Epithelial cell of proximal tubule (primary cell): ENCODE measurements around the gene TPRX2. TPM values are rescaled to one million over a fixed set of nuclear protein-coding genes. Genes with fewer than 3 reads are reported as not detected.
"Not testable (repeated sequence)": the region's sequence is repeated elsewhere in the genome, so short reads cannot be mapped to it uniquely, and the experiment has no call there.

Experiments used
- DNase-seq: peaks from one replicate; pipeline ENCODE4 v3.0.0-alpha.2; 2011; ENCODE audit warnings: low read depth
- H3K4me3 ChIP-seq: 2 replicates; pipeline ENCODE4 v1.5.1; 2011; ENCODE audit warnings: low read depth, mild to moderate bottlenecking, low read length
- total RNA-seq: library from RNA; depleted of rRNA; stranded (reverse); fragments of >200 nt; gene quantifications from 2 replicates; pipeline ENCODE4 v1.2.3, GENCODE V29; 2015
- TF ChIP-seq, protein P1 (sequence below): conservative IDR thresholded peaks from 2 replicates; pipeline ENCODE4 v1.5.1; 2012; ENCODE audit warnings: low read depth, mild to moderate bottlenecking, low read length

The TPRX2 gene
- total RNA-seq, 1 donor from 2014 or later, result not detected

DNA sequence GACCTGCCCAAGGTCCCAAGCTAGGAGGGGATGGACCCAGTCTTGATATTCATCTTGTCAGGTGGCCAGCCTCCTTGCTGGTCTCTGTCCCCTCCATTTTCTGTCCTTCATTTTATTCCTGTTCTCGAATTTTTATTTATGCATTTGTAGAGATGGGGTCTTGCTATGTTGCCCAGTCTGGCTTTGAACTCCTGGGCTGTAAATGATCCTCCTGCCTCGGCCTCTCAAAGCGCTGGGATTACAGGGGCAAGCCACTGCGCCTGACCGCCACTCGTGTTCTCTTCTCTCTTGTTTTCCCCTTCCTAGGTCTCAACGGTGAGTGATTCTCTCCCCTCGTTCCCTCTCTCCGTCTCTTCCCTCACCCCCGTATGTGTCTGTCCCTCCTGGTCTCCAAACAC lies 10.6 kb upstream of the TPRX2 start:
- no peak for DNase-seq
- TF ChIP-seq, protein P1, sequence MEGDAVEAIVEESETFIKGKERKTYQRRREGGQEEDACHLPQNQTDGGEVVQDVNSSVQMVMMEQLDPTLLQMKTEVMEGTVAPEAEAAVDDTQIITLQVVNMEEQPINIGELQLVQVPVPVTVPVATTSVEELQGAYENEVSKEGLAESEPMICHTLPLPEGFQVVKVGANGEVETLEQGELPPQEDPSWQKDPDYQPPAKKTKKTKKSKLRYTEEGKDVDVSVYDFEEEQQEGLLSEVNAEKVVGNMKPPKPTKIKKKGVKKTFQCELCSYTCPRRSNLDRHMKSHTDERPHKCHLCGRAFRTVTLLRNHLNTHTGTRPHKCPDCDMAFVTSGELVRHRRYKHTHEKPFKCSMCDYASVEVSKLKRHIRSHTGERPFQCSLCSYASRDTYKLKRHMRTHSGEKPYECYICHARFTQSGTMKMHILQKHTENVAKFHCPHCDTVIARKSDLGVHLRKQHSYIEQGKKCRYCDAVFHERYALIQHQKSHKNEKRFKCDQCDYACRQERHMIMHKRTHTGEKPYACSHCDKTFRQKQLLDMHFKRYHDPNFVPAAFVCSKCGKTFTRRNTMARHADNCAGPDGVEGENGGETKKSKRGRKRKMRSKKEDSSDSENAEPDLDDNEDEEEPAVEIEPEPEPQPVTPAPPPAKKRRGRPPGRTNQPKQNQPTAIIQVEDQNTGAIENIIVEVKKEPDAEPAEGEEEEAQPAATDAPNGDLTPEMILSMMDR, result no peak
- no peak overlapping the region for H3K4me3 ChIP-seq

- DNase-seq, result no peak
- no peak overlapping the region for H3K4me3 ChIP-seq
- TF ChIP-seq, protein P1, result peak; percentile 54
Measured at GRCh38 chr19:47848823-47849473, 10.1 kb upstream of the TPRX2 start.

DNA sequence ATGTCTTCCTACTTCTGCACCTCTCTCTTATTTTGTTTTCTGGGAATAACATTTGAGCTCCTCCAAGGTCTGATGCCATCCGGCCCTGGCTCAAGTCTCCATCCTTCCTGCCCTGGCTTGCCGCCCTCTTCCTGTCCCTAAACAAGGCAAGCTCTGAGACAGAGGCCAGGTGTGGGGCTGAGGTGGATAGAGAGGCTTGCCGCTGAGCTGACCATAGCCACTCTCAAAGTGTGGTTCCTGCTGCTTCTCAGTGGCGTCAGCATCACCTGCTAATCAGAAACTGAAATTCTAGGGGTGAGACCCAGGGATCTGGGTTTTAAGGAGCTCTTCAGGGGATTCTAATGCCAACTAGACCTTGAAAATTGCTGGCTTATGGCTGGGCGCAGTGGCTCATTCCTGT lies 6.0 kb upstream of the TPRX2 start:
- DNase-seq, result no peak
- no peak overlapping the region for H3K4me3 ChIP-seq
- TF ChIP-seq, protein P1, result no peak

DNA sequence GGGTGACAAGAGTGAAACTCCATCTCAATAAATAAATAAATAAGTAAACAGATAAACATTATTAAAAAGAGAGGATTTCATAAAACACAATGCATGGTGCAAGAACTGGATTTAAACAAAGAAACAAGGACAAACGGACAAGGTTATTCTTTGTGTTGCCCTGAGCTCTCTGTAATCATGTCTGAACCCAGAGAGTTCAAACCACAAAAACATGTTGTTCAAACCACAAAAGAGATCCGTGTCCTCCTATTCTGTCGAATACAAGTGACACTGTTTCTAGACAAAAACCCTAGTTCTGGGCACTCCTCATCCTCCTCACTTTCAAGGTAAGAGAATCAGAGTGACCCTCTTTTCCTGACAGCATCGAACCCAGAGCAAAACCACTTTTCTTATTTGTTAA lies 4.6 kb upstream of the TPRX2 start:
- TF ChIP-seq, protein P1, result no peak
- H3K4me3 ChIP-seq, result no peak overlapping the region
- no peak for DNase-seq

DNA sequence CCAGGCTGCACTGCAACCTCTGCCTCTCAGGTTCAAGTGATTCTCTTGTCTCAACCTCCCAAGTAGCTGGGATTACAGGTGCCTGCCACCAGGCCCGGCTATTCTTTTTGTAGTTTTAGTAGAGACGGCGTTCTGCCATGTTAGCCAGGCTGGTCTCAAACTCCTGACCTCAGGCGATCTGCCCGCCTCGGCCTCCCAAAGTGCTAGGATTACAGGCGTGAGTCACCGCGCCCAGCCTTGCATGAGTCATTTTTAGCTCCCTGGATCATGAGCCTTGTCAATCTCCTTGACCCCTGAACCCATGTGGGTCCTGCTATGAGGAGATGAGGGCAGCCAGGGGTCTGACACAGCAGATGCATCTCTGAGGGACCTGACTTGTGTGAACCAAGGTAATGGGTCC lies 804 bp upstream of the TPRX2 start:
- not testable (repeated sequence) for H3K4me3 ChIP-seq, DNase-seq

DNA sequence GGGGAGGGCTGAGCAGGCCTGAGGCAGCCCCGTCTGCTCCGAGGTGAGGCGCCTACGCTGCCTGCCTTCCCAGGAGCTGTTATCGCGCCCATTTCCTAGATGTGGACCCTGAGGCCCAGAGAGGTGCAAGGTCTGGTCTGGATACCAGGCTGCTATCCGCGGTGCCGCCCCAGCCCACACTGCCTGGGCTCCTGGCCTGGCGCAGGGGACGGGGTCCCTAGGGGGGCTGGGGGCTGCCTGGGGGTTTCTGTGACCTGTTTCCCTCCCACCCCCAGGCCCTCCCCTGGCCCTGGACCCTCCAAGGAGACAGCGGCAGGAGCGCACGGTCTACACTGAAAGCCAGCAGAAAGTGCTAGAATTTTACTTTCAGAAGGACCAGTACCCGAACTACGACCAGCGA lies 803 bp downstream of the TPRX2 start:
- not testable (repeated sequence) for DNase-seq

GRCh38 chr19:47860602-47861297 lies 1.7 kb downstream of the TPRX2 start:
- no peak for DNase-seq
- H3K4me3 ChIP-seq, result no peak overlapping the region
- TF ChIP-seq, protein P1, result no peak

More for the DNA sequence above, 803 bp downstream of the TPRX2 start:
- H3K4me3 ChIP-seq, result not testable (repeated sequence)

DNA sequence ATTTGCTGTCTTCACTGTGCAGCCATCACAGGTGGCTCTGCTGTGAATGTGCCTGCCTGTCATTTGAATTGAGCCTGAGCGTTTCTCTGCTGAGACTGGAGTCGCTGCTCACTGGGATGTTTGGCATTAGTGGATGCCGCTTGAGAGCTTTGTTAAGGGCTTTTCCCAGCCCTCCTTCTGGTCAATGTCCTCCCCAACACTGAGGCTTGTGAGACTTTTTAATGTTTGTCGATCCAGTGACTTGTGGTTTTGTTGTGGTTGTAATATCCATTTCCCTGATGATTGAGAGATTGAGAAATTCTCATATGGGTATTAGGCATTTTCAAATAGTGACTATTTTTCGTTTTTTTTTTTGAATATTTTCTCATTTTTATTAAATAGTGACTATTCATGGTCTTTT lies 2.6 kb downstream of the TPRX2 start:
- TF ChIP-seq, protein P1, result no peak
- no peak for DNase-seq
- H3K4me3 ChIP-seq, result no peak overlapping the region
